Sigmoid colon (tissue), 4 donors: ENCODE measurements around the gene AUTS2.
A peak's percentile ranks its signal among the peaks of the same experiment; 100 is the strongest.

Source experiments
- POLR2A ChIP-seq, 2 donors: fragments of 450-650 bp; IDR thresholded peaks; one replicate each; pipeline ENCODE4 v1.6.1; 2016; ENCODE audit warnings: antibody characterized with exemption in 2 of 2, mild to moderate bottlenecking in 2 of 2, moderate library complexity in 2 of 2
- POLR2AphosphoS5 ChIP-seq, 4 donors: sonication (generic); formaldehyde crosslinking; IDR thresholded peaks; one replicate each; pipeline ENCODE4 v1.6.1; 2017; ENCODE audit warnings: antibody characterized with exemption in 4 of 4
- TF ChIP-seq, protein P1 (sequence below), 4 experiments: fragments of 450-650 bp in 3 of 4; fragments of 200-600 bp in 1 of 4; IDR thresholded peaks; one replicate each; pipeline ENCODE4 v1.5.1; 2016 to 2019; ENCODE audit warnings: antibody characterized with exemption in 4 of 4, mild to moderate bottlenecking in 3 of 4, moderate library complexity in 2 of 4

DNA sequence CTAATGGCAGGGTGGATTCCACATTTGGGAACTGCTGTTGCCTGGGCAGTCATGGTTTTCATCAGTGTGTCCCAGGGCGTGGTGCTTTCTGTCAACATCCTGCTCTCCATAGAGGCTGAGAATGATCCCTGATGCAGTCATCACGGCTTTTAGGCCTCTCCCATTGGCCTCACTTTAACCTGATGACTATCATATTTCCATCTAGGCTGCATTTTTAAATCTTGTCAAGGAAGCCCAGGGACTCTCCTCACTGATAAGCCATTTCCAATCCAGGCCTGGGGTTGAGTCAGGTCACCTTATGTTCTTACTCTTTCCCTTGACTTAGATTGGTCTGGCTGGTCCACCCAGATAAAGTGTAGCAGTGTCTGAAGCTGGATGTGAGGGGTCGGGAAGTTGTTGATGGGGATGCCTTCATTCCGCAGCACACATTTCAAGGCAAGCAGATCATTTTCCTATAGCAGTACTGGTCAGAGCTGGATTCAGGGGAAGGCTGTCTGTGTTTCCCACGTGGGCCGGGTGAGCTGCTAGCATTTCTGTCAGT lies 177.0 kb downstream of the AUTS2 start:
- TF ChIP-seq POLR2A (IDR thresholded peaks at IDR 0.05) (no peak), POLR2AphosphoS5 (IDR thresholded peaks at IDR 0.05) (peak in 2 of 4 donors; percentile 17 to 29)
- TF ChIP-seq, protein P1, sequence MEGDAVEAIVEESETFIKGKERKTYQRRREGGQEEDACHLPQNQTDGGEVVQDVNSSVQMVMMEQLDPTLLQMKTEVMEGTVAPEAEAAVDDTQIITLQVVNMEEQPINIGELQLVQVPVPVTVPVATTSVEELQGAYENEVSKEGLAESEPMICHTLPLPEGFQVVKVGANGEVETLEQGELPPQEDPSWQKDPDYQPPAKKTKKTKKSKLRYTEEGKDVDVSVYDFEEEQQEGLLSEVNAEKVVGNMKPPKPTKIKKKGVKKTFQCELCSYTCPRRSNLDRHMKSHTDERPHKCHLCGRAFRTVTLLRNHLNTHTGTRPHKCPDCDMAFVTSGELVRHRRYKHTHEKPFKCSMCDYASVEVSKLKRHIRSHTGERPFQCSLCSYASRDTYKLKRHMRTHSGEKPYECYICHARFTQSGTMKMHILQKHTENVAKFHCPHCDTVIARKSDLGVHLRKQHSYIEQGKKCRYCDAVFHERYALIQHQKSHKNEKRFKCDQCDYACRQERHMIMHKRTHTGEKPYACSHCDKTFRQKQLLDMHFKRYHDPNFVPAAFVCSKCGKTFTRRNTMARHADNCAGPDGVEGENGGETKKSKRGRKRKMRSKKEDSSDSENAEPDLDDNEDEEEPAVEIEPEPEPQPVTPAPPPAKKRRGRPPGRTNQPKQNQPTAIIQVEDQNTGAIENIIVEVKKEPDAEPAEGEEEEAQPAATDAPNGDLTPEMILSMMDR (IDR thresholded peaks at IDR 0.05): no peak
